SK-N-SH (cell line): ENCODE data around the gene SLC25A24.
"Not testable (repeated sequence)": the region's sequence is repeated elsewhere in the genome, so short reads cannot be mapped to it uniquely, and the experiment has no call there.

Experiments used
- CHD2 ChIP-seq: fragments of 150-350 bp; IDR thresholded peaks from 2 replicates; pipeline ENCODE4 v1.6.1; 2018; ENCODE audit warnings: low read length; ENCODE audit not compliant: partially characterized antibody
- EP300 ChIP-seq, 2 experiments: IDR thresholded peaks; 2 replicates each; pipeline versions ENCODE4 v1.4.0 to v1.6.1; 2012; ENCODE audit warnings: borderline replicate concordance in 1 of 2, low read depth in 1 of 2, low read length in 1 of 2
- FOXM1 ChIP-seq: IDR thresholded peaks from 2 replicates; pipeline ENCODE4 v1.4.0; 2012; ENCODE audit warnings: low read depth, mild to moderate bottlenecking
- GABPA ChIP-seq: IDR thresholded peaks from 2 replicates; pipeline ENCODE4 v1.4.0; 2012; ENCODE audit warnings: low read depth, mild to moderate bottlenecking
- GATA2 ChIP-seq: sonication (generic); formaldehyde crosslinking; IDR thresholded peaks from 2 replicates; pipeline ENCODE4 v1.5.0; 2020; ENCODE audit warnings: mild to moderate bottlenecking, missing genetic modification reagents
- JUND ChIP-seq: IDR thresholded peaks from 2 replicates; pipeline ENCODE4 v1.4.0; 2012
- MXI1 ChIP-seq: IDR thresholded peaks from 2 replicates; pipeline ENCODE4 v1.6.1; 2012; ENCODE audit warnings: mild to moderate bottlenecking, low read depth, low read length, improper control_type of control experiment
- PBX3 ChIP-seq: IDR thresholded peaks from 2 replicates; pipeline ENCODE4; 2012
- POLR2AphosphoS5 ChIP-seq: IDR thresholded peaks from 2 replicates; pipeline ENCODE4 v1.6.1; 2012; ENCODE audit warnings: low read depth, low read length
- RAD21 ChIP-seq: IDR thresholded peaks from 2 replicates; pipeline ENCODE4 v1.6.1; 2012; ENCODE audit warnings: mild to moderate bottlenecking, low read length
- USF2 ChIP-seq: fragments of 150-350 bp; IDR thresholded peaks from 2 replicates; pipeline ENCODE4 v1.6.1; 2017; ENCODE audit warnings: antibody characterized with exemption, low read length, low read depth, borderline replicate concordance
- TF ChIP-seq, protein P1 (sequence below): fragments of 200-600 bp; sonication (generic); IDR thresholded peaks from 2 replicates; pipeline ENCODE4 v1.6.1; 2017; ENCODE audit warnings: antibody characterized with exemption, mild to moderate bottlenecking, moderate library complexity

DNA sequence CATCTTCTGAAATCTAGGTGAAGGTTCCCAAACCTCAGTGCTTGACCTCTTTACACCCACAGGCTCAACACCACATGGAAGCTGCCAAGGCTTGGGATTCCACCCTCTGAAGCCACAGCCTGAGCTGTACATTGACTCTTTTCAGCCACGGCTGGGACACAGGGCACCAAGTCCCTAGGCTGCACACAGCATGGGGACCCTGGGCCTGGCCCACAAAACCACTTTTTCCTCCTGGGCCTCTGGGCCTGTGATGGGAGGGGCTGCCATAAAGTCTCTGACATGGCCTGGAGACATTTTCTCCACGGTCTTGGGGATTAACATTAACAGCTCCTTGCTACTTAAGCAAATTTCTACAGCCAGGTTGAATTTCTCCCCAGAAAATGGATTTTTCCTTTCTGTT, 67.8 kb downstream of the SLC25A24 start:
- TF ChIP-seq GABPA; CHD2; FOXM1; POLR2AphosphoS5; RAD21; EP300 (IDR thresholded peaks at IDR 0.05; ENCODE audit: borderline replicate concordance in 1 of 2, low read depth in 1 of 2, low read length in 1 of 2); USF2; JUND; MXI1; PBX3; GATA2: not testable (repeated sequence)
- TF ChIP-seq, protein P1, sequence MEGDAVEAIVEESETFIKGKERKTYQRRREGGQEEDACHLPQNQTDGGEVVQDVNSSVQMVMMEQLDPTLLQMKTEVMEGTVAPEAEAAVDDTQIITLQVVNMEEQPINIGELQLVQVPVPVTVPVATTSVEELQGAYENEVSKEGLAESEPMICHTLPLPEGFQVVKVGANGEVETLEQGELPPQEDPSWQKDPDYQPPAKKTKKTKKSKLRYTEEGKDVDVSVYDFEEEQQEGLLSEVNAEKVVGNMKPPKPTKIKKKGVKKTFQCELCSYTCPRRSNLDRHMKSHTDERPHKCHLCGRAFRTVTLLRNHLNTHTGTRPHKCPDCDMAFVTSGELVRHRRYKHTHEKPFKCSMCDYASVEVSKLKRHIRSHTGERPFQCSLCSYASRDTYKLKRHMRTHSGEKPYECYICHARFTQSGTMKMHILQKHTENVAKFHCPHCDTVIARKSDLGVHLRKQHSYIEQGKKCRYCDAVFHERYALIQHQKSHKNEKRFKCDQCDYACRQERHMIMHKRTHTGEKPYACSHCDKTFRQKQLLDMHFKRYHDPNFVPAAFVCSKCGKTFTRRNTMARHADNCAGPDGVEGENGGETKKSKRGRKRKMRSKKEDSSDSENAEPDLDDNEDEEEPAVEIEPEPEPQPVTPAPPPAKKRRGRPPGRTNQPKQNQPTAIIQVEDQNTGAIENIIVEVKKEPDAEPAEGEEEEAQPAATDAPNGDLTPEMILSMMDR: not testable (repeated sequence)
